Measurements from ENCODE around the gene NPLOC4. TPM values are rescaled to one million over a fixed set of nuclear protein-coding genes. Genes with fewer than 3 reads are reported as not detected.

NPLOC4 gene
- total RNA-seq, 2 experiments from 2014 or later, result 75.9 to 87.7 TPM

DNA sequence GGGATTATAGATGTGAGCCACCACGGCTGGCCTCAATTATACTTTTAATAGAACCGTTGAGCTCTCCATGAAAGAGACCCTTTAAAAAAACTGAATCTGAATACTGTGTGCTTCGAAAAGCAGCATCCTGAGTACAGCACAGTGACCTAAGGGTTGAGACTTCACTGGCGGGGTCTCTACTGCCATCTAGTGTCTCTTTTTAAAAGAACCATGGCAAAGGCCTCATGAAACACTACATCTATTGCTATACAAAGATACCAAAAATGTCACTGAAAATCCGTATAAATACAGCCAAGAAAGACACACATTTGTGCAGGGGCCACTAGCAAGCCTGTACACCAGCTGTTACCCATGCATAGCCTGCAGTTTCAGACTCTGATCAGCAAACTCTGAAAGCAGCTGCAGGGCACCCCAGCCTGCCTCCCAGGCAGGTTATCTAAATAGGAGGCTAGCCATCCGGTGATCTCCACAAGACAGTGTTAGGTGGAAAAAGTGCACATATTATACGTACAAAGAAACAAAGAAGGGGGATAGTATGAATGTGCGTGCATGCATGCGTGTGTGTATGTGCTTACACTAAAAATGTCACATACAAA, 35.3 kb downstream of the NPLOC4 start:
- peak; percentile 97 for ATAC-seq
- ChIA-PET CTCF (interaction anchor here (0.7 to 3.0 kb wide), 38 partner anchors 10 to 436 kb away, joined by 3 to 21 read pairs (median 4); partner anchors contain the start of genes ARL16, HGS, MRPL12 and NPLOC4), POLR2A (interaction anchor here (0.6 to 1.4 kb wide), 6 partner anchors 13 to 347 kb away, joined by 3 to 4 read pairs (median 4); partner anchors contain the start of gene FAAP100)
- H3K4me3 Mint-ChIP-seq, result no peak overlapping the region
- peak; percentile 55 for DNase-seq
- H3K9me3 Mint-ChIP-seq, result no peaks in the 10 kb centered on the region
- intact Hi-C loops (cut with micrococcal nuclease), result no loop called here
- TF ChIP-seq, protein P1, sequence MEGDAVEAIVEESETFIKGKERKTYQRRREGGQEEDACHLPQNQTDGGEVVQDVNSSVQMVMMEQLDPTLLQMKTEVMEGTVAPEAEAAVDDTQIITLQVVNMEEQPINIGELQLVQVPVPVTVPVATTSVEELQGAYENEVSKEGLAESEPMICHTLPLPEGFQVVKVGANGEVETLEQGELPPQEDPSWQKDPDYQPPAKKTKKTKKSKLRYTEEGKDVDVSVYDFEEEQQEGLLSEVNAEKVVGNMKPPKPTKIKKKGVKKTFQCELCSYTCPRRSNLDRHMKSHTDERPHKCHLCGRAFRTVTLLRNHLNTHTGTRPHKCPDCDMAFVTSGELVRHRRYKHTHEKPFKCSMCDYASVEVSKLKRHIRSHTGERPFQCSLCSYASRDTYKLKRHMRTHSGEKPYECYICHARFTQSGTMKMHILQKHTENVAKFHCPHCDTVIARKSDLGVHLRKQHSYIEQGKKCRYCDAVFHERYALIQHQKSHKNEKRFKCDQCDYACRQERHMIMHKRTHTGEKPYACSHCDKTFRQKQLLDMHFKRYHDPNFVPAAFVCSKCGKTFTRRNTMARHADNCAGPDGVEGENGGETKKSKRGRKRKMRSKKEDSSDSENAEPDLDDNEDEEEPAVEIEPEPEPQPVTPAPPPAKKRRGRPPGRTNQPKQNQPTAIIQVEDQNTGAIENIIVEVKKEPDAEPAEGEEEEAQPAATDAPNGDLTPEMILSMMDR (IDR thresholded peaks at IDR 0.05), result peak; percentile 89
- H3K27me3 Mint-ChIP-seq, result no peaks in the 10 kb centered on the region
- H3K27ac Mint-ChIP-seq, result peak overlapping the region; percentile 76
- peaks cover 46% of the 10 kb centered on the region for H3K36me3 Mint-ChIP-seq (ENCODE audit: low read depth)
- peaks cover 7% of the 10 kb centered on the region for H3K4me1 Mint-ChIP-seq (ENCODE audit: low read depth)

DNA sequence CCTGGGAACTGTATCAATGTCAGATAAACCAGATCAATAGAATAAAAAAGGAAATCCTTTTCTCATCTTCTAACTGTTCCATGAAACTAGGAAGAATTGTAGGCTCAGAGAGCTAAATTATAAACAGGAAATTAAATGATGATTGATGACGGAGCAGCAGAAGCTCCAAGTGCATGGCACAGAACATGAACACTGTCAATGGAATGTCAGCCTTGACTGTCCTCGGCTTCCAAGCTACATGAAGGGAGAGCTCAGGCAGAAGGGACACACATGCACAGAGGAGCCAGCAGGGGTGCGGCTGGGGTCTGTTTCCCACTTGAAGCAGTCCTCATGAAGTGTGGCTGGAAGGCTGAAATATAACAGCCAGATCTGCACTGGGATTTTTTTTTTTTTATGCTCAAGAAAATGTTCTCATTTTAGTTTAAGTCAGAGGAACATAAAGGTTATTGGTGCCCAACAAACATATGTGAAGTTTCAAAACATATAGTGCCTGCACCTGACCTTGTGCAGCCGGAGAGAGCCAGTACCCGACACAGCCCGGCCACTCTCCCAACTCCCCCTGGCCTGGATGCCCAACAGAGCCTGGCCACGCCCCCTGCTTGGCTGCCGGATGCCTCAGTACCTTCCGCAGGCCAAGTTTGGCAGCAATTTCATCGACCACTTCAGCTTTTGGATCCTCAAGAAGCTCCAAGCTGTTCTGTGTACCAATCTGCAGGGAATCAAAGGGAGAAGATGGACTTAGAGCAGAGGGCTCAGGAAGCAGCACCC, 37.0 kb downstream of the NPLOC4 start:
- intact Hi-C loops (cut with micrococcal nuclease), result no loop called here
- peaks cover 7% of the 10 kb centered on the region for H3K4me1 Mint-ChIP-seq (ENCODE audit: low read depth)
- CTCF ChIA-PET, result interaction anchor here (0.9 to 3.0 kb wide), 16 partner anchors 12 to 347 kb away, joined by 3 to 21 read pairs (median 5); no protein-coding TSS in a partner anchor
- no peak overlapping the region for H3K4me3 Mint-ChIP-seq
- ATAC-seq, result no peak
- H3K9me3 Mint-ChIP-seq, result no peaks in the 10 kb centered on the region
- no peak for DNase-seq
- no peaks in the 10 kb centered on the region for H3K27me3 Mint-ChIP-seq
- H3K36me3 Mint-ChIP-seq (ENCODE audit: low read depth), result peaks cover 38% of the 10 kb centered on the region
- POLR2A ChIA-PET, result interaction anchor here (0.9 to 1.4 kb wide), 3 partner anchors 14 to 65 kb away, joined by 3 to 4 read pairs (median 3); no protein-coding TSS in a partner anchor
- no peak overlapping the region for H3K27ac Mint-ChIP-seq
- TF ChIP-seq, protein P1 (IDR thresholded peaks at IDR 0.05), result no peak

DNA sequence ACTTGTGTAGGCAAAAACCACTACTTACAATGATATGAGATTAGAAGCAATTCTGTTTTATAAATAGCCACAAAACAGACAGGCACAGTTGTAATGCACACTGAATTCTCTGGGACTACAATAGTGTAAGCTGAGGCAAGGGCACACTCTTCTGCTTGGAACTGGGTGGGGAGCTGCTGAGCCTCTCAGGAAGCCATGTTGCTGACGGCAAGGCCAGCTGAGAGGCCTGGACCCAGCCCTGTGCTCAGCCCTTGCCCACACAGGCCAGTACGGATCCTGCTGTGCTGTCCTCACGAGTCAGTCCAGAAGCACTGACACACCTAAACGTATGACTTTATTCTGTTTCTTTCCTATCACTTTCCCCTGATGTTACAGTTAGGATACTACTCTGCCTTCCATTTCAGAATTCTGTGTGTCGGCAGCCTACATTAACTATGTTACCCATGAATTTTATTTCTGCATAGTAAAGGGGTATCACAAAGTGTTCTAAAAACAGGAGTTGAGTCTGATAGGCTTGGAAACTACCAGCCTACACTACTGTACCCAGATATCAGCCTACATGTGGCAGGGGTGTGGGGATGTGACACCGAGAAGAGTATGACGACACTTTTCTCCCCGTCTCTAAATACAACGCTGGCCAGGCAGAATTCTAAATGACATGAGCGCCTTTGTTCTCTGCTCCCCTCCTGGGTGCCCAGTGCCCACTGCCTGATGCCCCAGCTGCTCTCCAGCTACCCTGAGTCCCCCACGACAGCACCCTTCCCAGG, 43.6 kb downstream of the NPLOC4 start:
- ChIA-PET POLR2A (no interaction called here), CTCF (no interaction called here)
- intact Hi-C loops (cut with micrococcal nuclease), result no loop called here
- peaks cover 29% of the 10 kb centered on the region for H3K36me3 Mint-ChIP-seq (ENCODE audit: low read depth)
- no peaks in the 10 kb centered on the region for H3K9me3 Mint-ChIP-seq
- TF ChIP-seq, protein P1 (IDR thresholded peaks at IDR 0.05), result no peak
- H3K27ac Mint-ChIP-seq, result no peak overlapping the region
- H3K4me1 Mint-ChIP-seq (ENCODE audit: low read depth), result peaks cover 1% of the 10 kb centered on the region
- H3K4me3 Mint-ChIP-seq, result no peak overlapping the region
- ATAC-seq, result no peak
- no peaks in the 10 kb centered on the region for H3K27me3 Mint-ChIP-seq
- DNase-seq, result no peak

DNA sequence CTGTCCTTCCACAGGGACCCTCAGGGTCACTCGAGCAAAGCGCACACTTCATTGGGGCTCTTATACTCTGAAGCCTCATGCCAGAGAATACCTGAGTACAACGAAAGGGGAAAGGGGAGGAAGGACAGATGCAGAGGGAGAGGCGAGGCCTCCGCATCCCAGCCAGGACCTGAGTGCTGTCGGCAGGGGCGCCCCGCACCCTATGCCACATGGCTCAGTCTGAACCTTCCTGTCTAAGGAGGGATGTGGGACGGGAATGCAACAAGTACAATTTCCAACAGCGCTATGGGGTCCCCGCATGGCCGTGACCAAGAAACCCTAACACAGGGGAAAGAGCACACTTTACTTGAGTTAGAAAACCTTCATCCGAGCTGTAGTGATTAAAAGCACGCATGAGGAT, 44.9 kb downstream of the NPLOC4 start:
- no peaks in the 10 kb centered on the region for H3K9me3 Mint-ChIP-seq
- no peak for DNase-seq
- H3K27me3 Mint-ChIP-seq, result no peaks in the 10 kb centered on the region
- H3K27ac Mint-ChIP-seq, result no peak overlapping the region
- peaks cover 30% of the 10 kb centered on the region for H3K36me3 Mint-ChIP-seq (ENCODE audit: low read depth)
- no peaks in the 10 kb centered on the region for H3K4me1 Mint-ChIP-seq (ENCODE audit: low read depth)
- ChIA-PET POLR2A (no interaction called here), CTCF (no interaction called here)
- TF ChIP-seq, protein P1 (IDR thresholded peaks at IDR 0.05), result no peak
- no peak overlapping the region for H3K4me3 Mint-ChIP-seq
- intact Hi-C loops (cut with micrococcal nuclease), result no loop called here
- no peak for ATAC-seq

All from activated CD8-positive, alpha-beta T cell treated with anti-CD3 and anti-CD28 coated beads for 36 hours (primary cell).